Natural killer cell (primary cell): ENCODE results near the gene ADAMTS7. TPM values are rescaled to one million over a fixed set of nuclear protein-coding genes. Genes with fewer than 3 reads are reported as not detected.
A peak's percentile ranks its signal among the peaks of the same experiment; 100 is the strongest.

Experiments used
- ATAC-seq, 3 donors: fragments of 150-1000 bp in 2 of 3; fragments of 200-7000 bp in 1 of 3; cut with Tn5 transposase; 1 replicate in 1 of 3; 2 replicates in 2 of 3; pipeline ENCODE4 v1.10.0; 2021; ENCODE audit warnings: mild to moderate bottlenecking in 2 of 3, moderate library complexity in 2 of 3
- DNase-seq, 2 donors: peaks; one replicate each; pipeline versions ENCODE4 v3.0.0 to v3.0.0-alpha.2; 2013 to 2021; ENCODE audit warnings: mixed read lengths in 1 of 2
- H3K27ac ChIP-seq: one replicate; pipeline ENCODE4 v1.5.1; 2013; ENCODE audit warnings: mild to moderate bottlenecking, low read length
- H3K27me3 ChIP-seq: one replicate; pipeline ENCODE4 v1.6.1; 2013; ENCODE audit warnings: low read length; ENCODE audit not compliant: control insufficient read depth, insufficient read depth
- H3K36me3 ChIP-seq: one replicate; pipeline ENCODE4 v1.6.1; 2013; ENCODE audit warnings: low read length; ENCODE audit not compliant: control insufficient read depth, insufficient read depth
- H3K4me1 ChIP-seq: one replicate; pipeline ENCODE4 v1.6.1; 2013; ENCODE audit warnings: low read length; ENCODE audit not compliant: control insufficient read depth, insufficient read depth
- H3K4me3 ChIP-seq: one replicate; pipeline ENCODE4 v1.5.1; 2013; ENCODE audit warnings: low read length
- H3K9me3 ChIP-seq: one replicate; pipeline ENCODE4 v1.6.1; 2013; ENCODE audit warnings: low read length; ENCODE audit not compliant: control insufficient read depth, insufficient read depth
- H3K27ac Mint-ChIP-seq, 2 donors: one replicate each; pipeline ENCODE4 v1.8.0; 2022; ENCODE audit warnings: mild to moderate bottlenecking in 2 of 2, mixed read lengths in 2 of 2, moderate library complexity in 1 of 2
- H3K27me3 Mint-ChIP-seq, 2 donors: one replicate each; pipeline ENCODE4 v1.8.0; 2022; ENCODE audit warnings: low read depth in 2 of 2, mixed read lengths in 2 of 2
- H3K36me3 Mint-ChIP-seq: one replicate; pipeline ENCODE4 v1.8.0; 2022; ENCODE audit warnings: mixed read lengths
- H3K4me1 Mint-ChIP-seq, 2 donors: one replicate each; pipeline ENCODE4 v1.8.0; 2022; ENCODE audit warnings: mixed read lengths in 2 of 2
- H3K4me3 Mint-ChIP-seq: one replicate; pipeline ENCODE4 v1.8.0; 2022; ENCODE audit warnings: mild to moderate bottlenecking, moderate library complexity, mixed read lengths
- H3K9me3 Mint-ChIP-seq, 2 donors: one replicate each; pipeline ENCODE4 v1.8.0; 2022; ENCODE audit warnings: mixed read lengths in 2 of 2
- CTCF ChIP-seq: fragments of 200-600 bp; IDR thresholded peaks from one replicate; pipeline ENCODE4 v1.8.0; 2022; ENCODE audit warnings: antibody characterized with exemption
- WGBS: methylation state at CpG from one replicate; pipeline ENCODE4 v1.1.7; 2013; ENCODE audit warnings: missing lambda C conversion rate; ENCODE audit not compliant: insufficient coverage; 5-methylcytosine and 5-hydroxymethylcytosine counted together
- intact Hi-C: fragments of 100-400 bp; cut with micrococcal nuclease; formaldehyde crosslinking; loops from one replicate; pipeline ENCODE4 v1.14.2; 2022
- total RNA-seq, 4 donors: library from RNA; stranded (reverse); fragments of 120-200 nt in 1 of 4; gene quantifications; one replicate each; pipeline versions ENCODE4 v1.2.3 to v1.2.4, GENCODE V29; 2013 to 2022

ADAMTS7 gene
- total RNA-seq, 3 donors from 2014 or later (not counting 1 experiment from before 2014, with no cell fraction given), result 0.10 to 0.16 TPM; not detected in 1

GRCh38 chr15:78810003-78810361 lies 1.3 kb downstream of the ADAMTS7 start:
- intact Hi-C loops, result no loop called here
- no peak overlapping the region for H3K27ac Mint-ChIP-seq
- H3K4me3 Mint-ChIP-seq, result peak overlapping the region; percentile 85
- no peaks in the 10 kb centered on the region for H3K36me3 ChIP-seq
- no peaks in the 10 kb centered on the region for H3K36me3 Mint-ChIP-seq
- no peak overlapping the region for H3K4me3 ChIP-seq
- no peak for TF ChIP-seq CTCF
- H3K4me1 Mint-ChIP-seq, result peaks cover 8 to 21% of the 10 kb centered on the region in 2 donors
- no peaks in the 10 kb centered on the region for H3K9me3 Mint-ChIP-seq
- H3K27ac ChIP-seq, result no peak overlapping the region
- DNase-seq (no peak), ATAC-seq (no peak)
- peaks cover 16% of the 10 kb centered on the region for H3K4me1 ChIP-seq
- H3K27me3 ChIP-seq, result peaks cover 23% of the 10 kb centered on the region
- H3K27me3 Mint-ChIP-seq, result peaks cover 35 to 37% of the 10 kb centered on the region in 2 donors
- WGBS, result 47% methylated on average over 11 of the region's 11 CpGs
- H3K9me3 ChIP-seq, result peaks cover 7% of the 10 kb centered on the region

GRCh38 chr15:78808550-78808949 lies 2.7 kb downstream of the ADAMTS7 start:
- intact Hi-C loops, result no loop called here
- peaks cover 8 to 21% of the 10 kb centered on the region in 2 donors for H3K4me1 Mint-ChIP-seq
- peaks cover 23% of the 10 kb centered on the region for H3K27me3 ChIP-seq
- no peaks in the 10 kb centered on the region for H3K9me3 Mint-ChIP-seq
- DNase-seq (peak in 1 of 2 donors; percentile 53), ATAC-seq (peak in 2 of 3 donors; percentile 30 to 41)
- H3K27ac Mint-ChIP-seq, result no peak overlapping the region
- 40% methylated on average over 2 of the region's 2 CpGs for WGBS
- no peak overlapping the region for H3K4me3 ChIP-seq
- no peak overlapping the region for H3K27ac ChIP-seq
- no peaks in the 10 kb centered on the region for H3K36me3 ChIP-seq
- H3K36me3 Mint-ChIP-seq, result no peaks in the 10 kb centered on the region
- peaks cover 7% of the 10 kb centered on the region for H3K9me3 ChIP-seq
- no peak overlapping the region for H3K4me3 Mint-ChIP-seq
- H3K27me3 Mint-ChIP-seq, result peaks cover 30 to 31% of the 10 kb centered on the region in 2 donors
- peaks cover 16% of the 10 kb centered on the region for H3K4me1 ChIP-seq
- peak; percentile 19 for TF ChIP-seq CTCF

GRCh38 chr15:78807359-78807758 lies 3.9 kb downstream of the ADAMTS7 start:
- Mint-ChIP-seq H3K27ac (no peak overlapping the region), H3K4me1 (peaks cover 5 to 16% of the 10 kb centered on the region in 2 donors), H3K4me3 (no peak overlapping the region), H3K36me3 (no peaks in the 10 kb centered on the region), H3K9me3 (no peaks in the 10 kb centered on the region), H3K27me3 (peaks cover 21 to 23% of the 10 kb centered on the region in 2 donors)
- DNase-seq (no peak), ATAC-seq (no peak)
- Histone ChIP-seq H3K4me1 (peaks cover 14% of the 10 kb centered on the region), H3K36me3 (no peaks in the 10 kb centered on the region), H3K4me3 (no peak overlapping the region), H3K27me3 (peaks cover 18% of the 10 kb centered on the region), H3K27ac (no peak overlapping the region), H3K9me3 (peaks cover 7% of the 10 kb centered on the region)
- WGBS, result 97% methylated on average over 2 of the region's 2 CpGs
- TF ChIP-seq CTCF, result no peak
- intact Hi-C loops, result no loop called here

- ATAC-seq, result no peak
- no peaks in the 10 kb centered on the region for H3K4me1 Mint-ChIP-seq
- no peak for TF ChIP-seq CTCF
Measured at GRCh38 chr15:78804391-78804792, 6.9 kb downstream of the ADAMTS7 start.

More at GRCh38 chr15:78804391-78804792, 6.9 kb downstream of the ADAMTS7 start:
- Mint-ChIP-seq H3K27me3 (peaks cover 7 to 15% of the 10 kb centered on the region in 2 donors), H3K27ac (no peak overlapping the region), H3K4me3 (no peak overlapping the region), H3K9me3 (no peaks in the 10 kb centered on the region), H3K36me3 (no peaks in the 10 kb centered on the region)
- Histone ChIP-seq H3K36me3 (no peaks in the 10 kb centered on the region), H3K27ac (no peak overlapping the region), H3K9me3 (peaks cover 7% of the 10 kb centered on the region), H3K4me3 (no peak overlapping the region), H3K27me3 (peaks cover 5% of the 10 kb centered on the region), H3K4me1 (no peaks in the 10 kb centered on the region)
- DNase-seq, result no peak
- intact Hi-C loops, result no loop called here
- WGBS, result 90% methylated on average over 14 of the region's 14 CpGs
